B cell (primary cell): Measurements from ENCODE around the gene ST8SIA2.

ENCODE experiments used
- EZH2 ChIP-seq: IDR thresholded peaks from 2 replicates; pipeline ENCODE4 v1.6.1; 2012; ENCODE audit warnings: borderline replicate concordance, low read depth, mild to moderate bottlenecking, moderate library complexity, low read length; ENCODE audit not compliant: insufficient read depth, poor library complexity, severe bottlenecking
- TF ChIP-seq, protein P1 (sequence below): fragments of 200-600 bp; IDR thresholded peaks from one replicate; pipeline ENCODE4 v1.8.0; 2022; ENCODE audit warnings: antibody characterized with exemption, mild to moderate bottlenecking

DNA sequence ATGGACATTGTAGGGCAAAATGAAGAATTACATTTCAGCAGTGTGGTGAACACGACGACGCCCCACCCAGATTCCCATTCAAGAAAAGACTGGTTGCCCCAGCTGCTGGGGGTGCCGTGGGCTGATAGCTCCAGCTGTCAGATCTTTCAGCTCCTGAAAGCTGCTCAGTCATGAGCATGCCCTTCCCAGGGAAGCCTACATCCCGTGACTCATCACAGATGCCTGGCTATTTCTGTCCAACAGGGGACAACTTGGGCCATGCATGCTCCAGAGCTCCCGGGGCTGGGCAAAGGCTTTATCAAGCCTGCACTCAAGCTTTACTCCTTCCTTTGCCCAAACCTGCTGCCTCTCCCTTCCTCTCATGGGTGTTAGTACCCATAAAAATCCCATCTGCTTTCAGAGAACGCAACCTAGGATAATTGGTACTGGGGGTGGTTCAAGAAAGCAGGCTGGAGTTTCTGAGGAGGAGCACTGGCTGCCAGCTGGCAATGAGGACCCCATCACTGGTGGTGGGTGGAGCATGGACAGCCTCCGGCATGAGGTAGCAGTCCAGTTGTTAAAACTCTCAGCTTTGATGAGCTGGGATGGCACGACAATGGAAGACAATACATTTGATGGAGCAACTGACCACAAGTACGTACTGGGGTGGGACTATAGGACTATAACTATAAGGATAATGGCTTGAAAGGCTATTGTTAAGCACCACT lies 16.4 kb upstream of the ST8SIA2 start:
- TF ChIP-seq, protein P1, sequence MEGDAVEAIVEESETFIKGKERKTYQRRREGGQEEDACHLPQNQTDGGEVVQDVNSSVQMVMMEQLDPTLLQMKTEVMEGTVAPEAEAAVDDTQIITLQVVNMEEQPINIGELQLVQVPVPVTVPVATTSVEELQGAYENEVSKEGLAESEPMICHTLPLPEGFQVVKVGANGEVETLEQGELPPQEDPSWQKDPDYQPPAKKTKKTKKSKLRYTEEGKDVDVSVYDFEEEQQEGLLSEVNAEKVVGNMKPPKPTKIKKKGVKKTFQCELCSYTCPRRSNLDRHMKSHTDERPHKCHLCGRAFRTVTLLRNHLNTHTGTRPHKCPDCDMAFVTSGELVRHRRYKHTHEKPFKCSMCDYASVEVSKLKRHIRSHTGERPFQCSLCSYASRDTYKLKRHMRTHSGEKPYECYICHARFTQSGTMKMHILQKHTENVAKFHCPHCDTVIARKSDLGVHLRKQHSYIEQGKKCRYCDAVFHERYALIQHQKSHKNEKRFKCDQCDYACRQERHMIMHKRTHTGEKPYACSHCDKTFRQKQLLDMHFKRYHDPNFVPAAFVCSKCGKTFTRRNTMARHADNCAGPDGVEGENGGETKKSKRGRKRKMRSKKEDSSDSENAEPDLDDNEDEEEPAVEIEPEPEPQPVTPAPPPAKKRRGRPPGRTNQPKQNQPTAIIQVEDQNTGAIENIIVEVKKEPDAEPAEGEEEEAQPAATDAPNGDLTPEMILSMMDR = no peak
- no peak for TF ChIP-seq EZH2
